ENCODE data around the gene TSSK6.

DNA sequence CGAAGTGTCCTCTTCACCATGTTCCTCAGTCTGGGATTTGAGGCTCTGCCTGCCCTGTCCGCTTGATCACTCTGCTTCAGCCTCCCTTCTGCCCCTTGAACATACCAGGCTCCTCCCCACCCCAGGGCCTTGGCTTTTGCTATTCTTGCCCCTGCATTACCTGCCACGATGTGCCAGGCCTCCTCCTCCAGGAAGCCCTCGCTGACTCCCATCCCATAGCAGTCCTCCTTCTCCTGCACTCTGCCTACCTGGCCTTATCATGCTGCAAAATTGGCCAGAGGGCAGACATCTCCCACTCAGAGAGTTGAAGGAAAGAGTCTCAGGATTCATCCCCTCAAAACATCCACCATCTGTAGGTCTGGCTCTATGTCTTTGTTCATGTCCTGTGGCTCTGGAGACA lies 15.5 kb upstream of the TSSK6 start:
- no peak for TF ChIP-seq EP300 (IDR thresholded peaks at IDR 0.05)
- TF ChIP-seq, protein P1, sequence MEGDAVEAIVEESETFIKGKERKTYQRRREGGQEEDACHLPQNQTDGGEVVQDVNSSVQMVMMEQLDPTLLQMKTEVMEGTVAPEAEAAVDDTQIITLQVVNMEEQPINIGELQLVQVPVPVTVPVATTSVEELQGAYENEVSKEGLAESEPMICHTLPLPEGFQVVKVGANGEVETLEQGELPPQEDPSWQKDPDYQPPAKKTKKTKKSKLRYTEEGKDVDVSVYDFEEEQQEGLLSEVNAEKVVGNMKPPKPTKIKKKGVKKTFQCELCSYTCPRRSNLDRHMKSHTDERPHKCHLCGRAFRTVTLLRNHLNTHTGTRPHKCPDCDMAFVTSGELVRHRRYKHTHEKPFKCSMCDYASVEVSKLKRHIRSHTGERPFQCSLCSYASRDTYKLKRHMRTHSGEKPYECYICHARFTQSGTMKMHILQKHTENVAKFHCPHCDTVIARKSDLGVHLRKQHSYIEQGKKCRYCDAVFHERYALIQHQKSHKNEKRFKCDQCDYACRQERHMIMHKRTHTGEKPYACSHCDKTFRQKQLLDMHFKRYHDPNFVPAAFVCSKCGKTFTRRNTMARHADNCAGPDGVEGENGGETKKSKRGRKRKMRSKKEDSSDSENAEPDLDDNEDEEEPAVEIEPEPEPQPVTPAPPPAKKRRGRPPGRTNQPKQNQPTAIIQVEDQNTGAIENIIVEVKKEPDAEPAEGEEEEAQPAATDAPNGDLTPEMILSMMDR (IDR thresholded peaks at IDR 0.05), result no peak
- TF ChIP-seq POLR2A (IDR thresholded peaks at IDR 0.05; ENCODE audit: low read depth), result no peak
- TF ChIP-seq POLR2AphosphoS5 (IDR thresholded peaks at IDR 0.05), result no peak

Data from esophagus muscularis mucosa (tissue), 4 donors.